HG02840 (cell line): ENCODE measurements around the gene ITIH4.
"Not testable (repeated sequence)": the region's sequence is repeated elsewhere in the genome, so short reads cannot be mapped to it uniquely, and the experiment has no call there.

Experiments used
- ATAC-seq: cut with Tn5 transposase; IDR thresholded peaks from one replicate; pipeline ENCODE4 v1.9.1; 2021; ENCODE audit warnings: mild to moderate bottlenecking, moderate library complexity, moderate number of reproducible peaks; ENCODE audit not compliant: unreplicated experiment, low FRiP score

Gene ITIH4

GRCh38 chr3:52787246-52787645 is 43.2 kb downstream of the ITIH4 start:
- ATAC-seq: no peak

- ATAC-seq: no peak
These were observed 43.9 kb downstream of the ITIH4 start for GRCh38 chr3:52786330-52787215.

GRCh38 chr3:52784931-52785590 is 45.4 kb downstream of the ITIH4 start:
- ATAC-seq: no peak

- no peak for ATAC-seq
These were observed 46.4 kb downstream of the ITIH4 start for GRCh38 chr3:52784021-52784621.

GRCh38 chr3:52783211-52783555 is 47.3 kb downstream of the ITIH4 start:
- no peak for ATAC-seq

- ATAC-seq: no peak
These were observed 47.9 kb downstream of the ITIH4 start for GRCh38 chr3:52782412-52783210.

- ATAC-seq: no peak
These were observed 48.7 kb downstream of the ITIH4 start for GRCh38 chr3:52781741-52782140.

- ATAC-seq: no peak
These were observed 50.5 kb downstream of the ITIH4 start for GRCh38 chr3:52779837-52780585.

- ATAC-seq: no peak
These were observed 51.2 kb downstream of the ITIH4 start for GRCh38 chr3:52779011-52779836.

GRCh38 chr3:52777959-52778805 is 52.3 kb downstream of the ITIH4 start:
- no peak for ATAC-seq

- ATAC-seq: no peak
These were observed 53.1 kb downstream of the ITIH4 start, which contains the start of gene ITIH1 for GRCh38 chr3:52777127-52777958. TSS of gene ITIH1 (plus strand) at chr3:52777599. CDS start at chr3:52777616, 17 bp downstream.

GRCh38 chr3:52776486-52776885 is 54.0 kb downstream of the ITIH4 start:
- ATAC-seq: not testable (repeated sequence)

- no peak for ATAC-seq
These were observed 54.6 kb downstream of the ITIH4 start for GRCh38 chr3:52775877-52776276.

- ATAC-seq: no peak
These were observed 55.3 kb downstream of the ITIH4 start for GRCh38 chr3:52774901-52775864.

- ATAC-seq: no peak
These were observed 56.3 kb downstream of the ITIH4 start for GRCh38 chr3:52774066-52774713.
